ENCODE results near the gene RAD54L2. TPM values are rescaled to one million over a fixed set of nuclear protein-coding genes. Genes with fewer than 3 reads are reported as not detected.
"Not testable (repeated sequence)": the region's sequence is repeated elsewhere in the genome, so short reads cannot be mapped to it uniquely, and the experiment has no call there.

RAD54L2 gene
- total and polyA plus RNA-seq, 2 donors (not counting 1 experiment from before 2014, with no cell fraction given): 5.5 to 17.2 TPM

- Histone ChIP-seq H2AFZ (ENCODE audit: low read length) (no peak overlapping the region), H3K9ac (ENCODE audit: insufficient read depth, low read length) (no peak overlapping the region), H3K4me3 (replicated peaks in 1 of 4; ENCODE audit: control extremely low read depth in 1 of 4, insufficient read depth in 1 of 4, low read depth in 3 of 4, low read length in 4 of 4) (no peak overlapping the region), H3K27ac (ENCODE audit: insufficient read depth, low read length) (no peak overlapping the region), H3K4me2 (ENCODE audit: extremely low read depth, insufficient read depth, low read length) (no peak overlapping the region), H3K9me3 (ENCODE audit: control insufficient read depth, insufficient read depth, low read depth, low read length) (no peaks in the 10 kb centered on the region), H3K4me1 (ENCODE audit: control insufficient read depth, extremely low read depth, insufficient read depth, low read length) (no peaks in the 10 kb centered on the region), H3K79me2 (ENCODE audit: control insufficient read depth, insufficient read depth, low read length) (no peaks in the 10 kb centered on the region), H3K27me3 (ENCODE audit: control insufficient read depth, insufficient read depth, low read length) (no peaks in the 10 kb centered on the region), H4K20me1 (ENCODE audit: control insufficient read depth, extremely low read depth, insufficient read depth, low read length) (no peaks in the 10 kb centered on the region), H3K36me3 (ENCODE audit: control insufficient read depth, insufficient read depth, low read length) (no peaks in the 10 kb centered on the region)
- TF ChIP-seq CTCF (conservative IDR thresholded peaks at IDR 0.05 in 1 of 2, IDR thresholded peaks at IDR 0.05 in 1 of 2; ENCODE audit: low read depth in 1 of 2, low read length in 2 of 2): no peak
- TF ChIP-seq EZH2 (IDR thresholded peaks at IDR 0.05; ENCODE audit: low read length, missing control alignments): no peak
- DNase-seq (ENCODE audit: low read depth in 2 of 2): no peak
Observed at GRCh38 chr3:51557993-51558392, 19.5 kb downstream of the RAD54L2 start.

DNA sequence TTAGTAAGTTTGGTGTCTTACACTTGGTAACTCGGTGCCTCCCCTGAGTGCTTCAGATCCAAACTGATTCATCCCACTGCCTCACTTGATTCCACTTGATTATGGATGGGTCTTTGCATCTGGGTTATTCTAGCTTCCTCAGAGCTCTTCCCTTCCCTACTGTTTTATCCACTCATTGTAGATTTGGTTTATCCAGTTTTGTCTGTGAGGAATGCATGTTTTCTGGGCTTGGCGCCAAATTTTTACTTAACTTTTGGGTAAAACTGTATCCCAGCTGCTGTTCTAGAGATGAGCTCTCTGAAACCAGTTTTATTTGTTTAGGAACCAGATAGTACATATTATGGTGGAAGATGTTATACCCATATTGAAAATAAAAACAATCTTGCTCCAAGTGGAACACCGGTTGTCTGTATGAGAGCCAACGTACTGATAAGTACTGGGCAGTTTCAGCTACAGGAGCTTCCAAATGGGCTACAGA lies 20.9 kb downstream of the RAD54L2 start:
- no peak overlapping the region for H3K4me2 ChIP-seq (ENCODE audit: extremely low read depth, insufficient read depth, low read length)
- H3K79me2 ChIP-seq (ENCODE audit: control insufficient read depth, insufficient read depth, low read length): no peaks in the 10 kb centered on the region

DNA sequence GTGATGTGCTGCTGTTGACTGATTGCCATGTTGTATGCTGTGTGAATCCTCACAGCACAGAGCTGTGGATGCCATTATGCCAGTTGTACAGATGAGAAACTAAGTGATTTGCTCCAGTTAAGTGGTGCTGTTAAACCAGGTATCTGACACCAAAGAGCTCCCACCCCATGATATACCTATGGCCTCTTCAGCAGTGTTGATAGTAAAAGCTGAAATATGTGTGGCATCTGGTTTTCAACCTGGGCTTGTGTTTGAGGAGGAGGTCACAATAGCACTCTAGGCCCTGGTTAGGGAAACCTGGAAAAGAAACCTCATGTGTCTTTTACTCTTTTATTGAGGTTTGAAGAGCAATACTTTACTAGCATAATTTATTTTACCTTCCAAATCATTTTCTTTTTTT lies 21.4 kb downstream of the RAD54L2 start:
- no peaks in the 10 kb centered on the region for H3K79me2 ChIP-seq (ENCODE audit: control insufficient read depth, insufficient read depth, low read length)
- H4K20me1 ChIP-seq (ENCODE audit: control insufficient read depth, extremely low read depth, insufficient read depth, low read length): no peaks in the 10 kb centered on the region
- H3K4me2 ChIP-seq (ENCODE audit: extremely low read depth, insufficient read depth, low read length): no peak overlapping the region

More for the DNA sequence above, 20.9 kb downstream of the RAD54L2 start:
- Histone ChIP-seq H3K9me3 (ENCODE audit: control insufficient read depth, insufficient read depth, low read depth, low read length) (no peaks in the 10 kb centered on the region), H4K20me1 (ENCODE audit: control insufficient read depth, extremely low read depth, insufficient read depth, low read length) (no peaks in the 10 kb centered on the region), H3K9ac (ENCODE audit: insufficient read depth, low read length) (no peak overlapping the region), H3K36me3 (ENCODE audit: control insufficient read depth, insufficient read depth, low read length) (no peaks in the 10 kb centered on the region), H3K27ac (ENCODE audit: insufficient read depth, low read length) (no peak overlapping the region), H3K4me3 (replicated peaks in 1 of 4; ENCODE audit: control extremely low read depth in 1 of 4, insufficient read depth in 1 of 4, low read depth in 3 of 4, low read length in 4 of 4) (no peak overlapping the region), H3K4me1 (ENCODE audit: control insufficient read depth, extremely low read depth, insufficient read depth, low read length) (no peaks in the 10 kb centered on the region), H3K27me3 (ENCODE audit: control insufficient read depth, insufficient read depth, low read length) (no peaks in the 10 kb centered on the region), H2AFZ (ENCODE audit: low read length) (no peak overlapping the region)
- peak; percentile 66 to 84 for DNase-seq (ENCODE audit: low read depth in 2 of 2)
- TF ChIP-seq EZH2 (IDR thresholded peaks at IDR 0.05; ENCODE audit: low read length, missing control alignments): no peak
- TF ChIP-seq CTCF (conservative IDR thresholded peaks at IDR 0.05 in 1 of 2, IDR thresholded peaks at IDR 0.05 in 1 of 2; ENCODE audit: low read depth in 1 of 2, low read length in 2 of 2): no peak

DNA sequence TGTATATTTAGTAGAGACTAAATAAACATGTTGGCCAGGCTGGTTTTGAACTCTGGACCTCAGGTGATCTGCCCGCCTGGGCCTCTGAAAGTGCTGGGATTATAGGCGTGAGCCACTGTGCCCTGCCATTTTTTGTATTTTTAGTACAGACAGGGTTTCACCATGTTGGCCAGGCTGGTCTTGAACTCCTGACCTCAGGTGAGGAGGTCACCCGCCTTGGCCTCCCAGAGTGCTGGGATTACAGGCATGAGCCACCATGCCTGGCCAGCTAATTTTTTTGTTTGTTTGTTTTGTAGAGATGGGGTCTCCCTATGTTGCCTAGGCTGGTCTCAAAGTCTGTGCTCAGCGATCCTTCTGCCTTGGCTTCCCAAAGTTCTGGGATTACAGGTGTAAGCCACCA lies 23.9 kb downstream of the RAD54L2 start:
- not testable (repeated sequence) for H3K4me2 ChIP-seq (ENCODE audit: extremely low read depth, insufficient read depth, low read length); H3K4me3 ChIP-seq (replicated peaks in 1 of 4; ENCODE audit: control extremely low read depth in 1 of 4, insufficient read depth in 1 of 4, low read depth in 3 of 4, low read length in 4 of 4); H4K20me1 ChIP-seq (ENCODE audit: control insufficient read depth, extremely low read depth, insufficient read depth, low read length); H3K4me1 ChIP-seq (ENCODE audit: control insufficient read depth, extremely low read depth, insufficient read depth, low read length); H3K27ac ChIP-seq (ENCODE audit: insufficient read depth, low read length); H3K36me3 ChIP-seq (ENCODE audit: control insufficient read depth, insufficient read depth, low read length); H2AFZ ChIP-seq (ENCODE audit: low read length); H3K27me3 ChIP-seq (ENCODE audit: control insufficient read depth, insufficient read depth, low read length); H3K79me2 ChIP-seq (ENCODE audit: control insufficient read depth, insufficient read depth, low read length); H3K9me3 ChIP-seq (ENCODE audit: control insufficient read depth, insufficient read depth, low read depth, low read length); H3K9ac ChIP-seq (ENCODE audit: insufficient read depth, low read length); DNase-seq (ENCODE audit: low read depth in 2 of 2)

More for the DNA sequence above, 21.4 kb downstream of the RAD54L2 start:
- no peaks in the 10 kb centered on the region for H3K4me1 ChIP-seq (ENCODE audit: control insufficient read depth, extremely low read depth, insufficient read depth, low read length)
- H3K9ac ChIP-seq (ENCODE audit: insufficient read depth, low read length): no peak overlapping the region
- no peaks in the 10 kb centered on the region for H3K9me3 ChIP-seq (ENCODE audit: control insufficient read depth, insufficient read depth, low read depth, low read length)
- no peak for DNase-seq (ENCODE audit: low read depth in 2 of 2)
- no peak overlapping the region for H3K4me3 ChIP-seq (replicated peaks in 1 of 4; ENCODE audit: control extremely low read depth in 1 of 4, insufficient read depth in 1 of 4, low read depth in 3 of 4, low read length in 4 of 4)
- H3K27ac ChIP-seq (ENCODE audit: insufficient read depth, low read length): no peak overlapping the region
- no peaks in the 10 kb centered on the region for H3K36me3 ChIP-seq (ENCODE audit: control insufficient read depth, insufficient read depth, low read length)
- TF ChIP-seq CTCF (conservative IDR thresholded peaks at IDR 0.05 in 1 of 2, IDR thresholded peaks at IDR 0.05 in 1 of 2; ENCODE audit: low read depth in 1 of 2, low read length in 2 of 2) (no peak), EZH2 (IDR thresholded peaks at IDR 0.05; ENCODE audit: low read length, missing control alignments) (no peak)
- H2AFZ ChIP-seq (ENCODE audit: low read length): no peak overlapping the region
- H3K27me3 ChIP-seq (ENCODE audit: control insufficient read depth, insufficient read depth, low read length): no peaks in the 10 kb centered on the region
